ENCODE measurements around the gene TNFAIP3.

Gene TNFAIP3

GRCh38 chr6:137901454-137901853 is 34.4 kb downstream of the TNFAIP3 start:
- no peak overlapping the region for H3K4me3 ChIP-seq (replicated peaks in 1 of 2; ENCODE audit: low read depth in 2 of 2, low read length in 2 of 2)
- TF ChIP-seq CTCF (IDR thresholded peaks at IDR 0.05; ENCODE audit: low read depth, low read length), result no peak
- DNase-seq (ENCODE audit: low read depth in 2 of 2), result no peak

GRCh38 chr6:137902699-137903098 is 35.6 kb downstream of the TNFAIP3 start:
- no peak overlapping the region for H3K4me3 ChIP-seq (replicated peaks in 1 of 2; ENCODE audit: low read depth in 2 of 2, low read length in 2 of 2)
- DNase-seq (ENCODE audit: low read depth in 2 of 2), result no peak
- TF ChIP-seq CTCF (IDR thresholded peaks at IDR 0.05; ENCODE audit: low read depth, low read length), result no peak

GRCh38 chr6:137903274-137903932 is 36.3 kb downstream of the TNFAIP3 start:
- TF ChIP-seq CTCF (IDR thresholded peaks at IDR 0.05; ENCODE audit: low read depth, low read length), result no peak
- DNase-seq (ENCODE audit: low read depth in 2 of 2), result no peak
- H3K4me3 ChIP-seq (replicated peaks in 1 of 2; ENCODE audit: low read depth in 2 of 2, low read length in 2 of 2), result no peak overlapping the region

GRCh38 chr6:137903933-137904821 is 37.1 kb downstream of the TNFAIP3 start:
- DNase-seq (ENCODE audit: low read depth in 2 of 2), result peak in 1 of 2 donors; percentile 53
- H3K4me3 ChIP-seq (replicated peaks in 1 of 2; ENCODE audit: low read depth in 2 of 2, low read length in 2 of 2), result no peak overlapping the region
- no peak for TF ChIP-seq CTCF (IDR thresholded peaks at IDR 0.05; ENCODE audit: low read depth, low read length)

- no peak overlapping the region for H3K4me3 ChIP-seq (replicated peaks in 1 of 2; ENCODE audit: low read depth in 2 of 2, low read length in 2 of 2)
- TF ChIP-seq CTCF (IDR thresholded peaks at IDR 0.05; ENCODE audit: low read depth, low read length), result no peak
- no peak for DNase-seq (ENCODE audit: low read depth in 2 of 2)
Observed at GRCh38 chr6:137904822-137905617, 38.0 kb downstream of the TNFAIP3 start.

- TF ChIP-seq CTCF (IDR thresholded peaks at IDR 0.05; ENCODE audit: low read depth, low read length), result no peak
- no peak overlapping the region for H3K4me3 ChIP-seq (replicated peaks in 1 of 2; ENCODE audit: low read depth in 2 of 2, low read length in 2 of 2)
- no peak for DNase-seq (ENCODE audit: low read depth in 2 of 2)
Observed at GRCh38 chr6:137906020-137906472, 39.0 kb downstream of the TNFAIP3 start.
